HG03571 (cell line): ENCODE results near the gene GALNT7.
A peak's percentile ranks its signal among the peaks of the same experiment; 100 is the strongest.

ENCODE experiments used
- ATAC-seq: cut with Tn5 transposase; IDR thresholded peaks from one replicate; pipeline ENCODE4 v1.9.1; 2021; ENCODE audit not compliant: unreplicated experiment

The GALNT7 gene

GRCh38 chr4:173231916-173232315 is 63.3 kb downstream of the GALNT7 start:
- no peak for ATAC-seq

GRCh38 chr4:173233857-173234256 is 65.2 kb downstream of the GALNT7 start:
- no peak for ATAC-seq

- ATAC-seq, result no peak
Measured at GRCh38 chr4:173235050-173235449, 66.4 kb downstream of the GALNT7 start.

GRCh38 chr4:173236301-173236700 is 67.7 kb downstream of the GALNT7 start:
- ATAC-seq, result no peak

- no peak for ATAC-seq
Measured at GRCh38 chr4:173237152-173237551, 68.5 kb downstream of the GALNT7 start.

GRCh38 chr4:173237762-173238161 is 69.2 kb downstream of the GALNT7 start:
- ATAC-seq, result no peak

GRCh38 chr4:173240696-173241095 is 72.1 kb downstream of the GALNT7 start:
- no peak for ATAC-seq

GRCh38 chr4:173242466-173243250 is 74.0 kb downstream of the GALNT7 start:
- ATAC-seq, result no peak

GRCh38 chr4:173243321-173243720 is 74.7 kb downstream of the GALNT7 start:
- no peak for ATAC-seq

- ATAC-seq, result peak; percentile 55
Measured at GRCh38 chr4:173243917-173244658, 75.5 kb downstream of the GALNT7 start.

- no peak for ATAC-seq
Measured at GRCh38 chr4:173245952-173246351, 77.3 kb downstream of the GALNT7 start.

GRCh38 chr4:173246719-173247118 is 78.1 kb downstream of the GALNT7 start:
- peak; percentile 69 for ATAC-seq

- no peak for ATAC-seq
Measured at GRCh38 chr4:173247321-173247720, 78.7 kb downstream of the GALNT7 start.

GRCh38 chr4:173248690-173249089 is 80.1 kb downstream of the GALNT7 start:
- ATAC-seq, result no peak

- peak; percentile 89 for ATAC-seq
Measured at GRCh38 chr4:173252024-173252935, 83.7 kb downstream of the GALNT7 start.

- ATAC-seq, result no peak
Measured at GRCh38 chr4:173253561-173253960, 85.0 kb downstream of the GALNT7 start.

- ATAC-seq, result no peak
Measured at GRCh38 chr4:173254646-173255045, 86.0 kb downstream of the GALNT7 start.

GRCh38 chr4:173256825-173257224 is 88.2 kb downstream of the GALNT7 start:
- no peak for ATAC-seq

- ATAC-seq, result peak; percentile 79
Measured at GRCh38 chr4:173257732-173258717, 89.4 kb downstream of the GALNT7 start.

- ATAC-seq, result no peak
Measured at GRCh38 chr4:173258866-173259265, 90.3 kb downstream of the GALNT7 start.
